Measurements from ENCODE around the gene DAPK2. TPM values are rescaled to one million over a fixed set of nuclear protein-coding genes. Genes with fewer than 3 reads are reported as not detected.

Gene DAPK2
- total RNA-seq, 1 donor from 2014 or later: 0.52 TPM

DNA sequence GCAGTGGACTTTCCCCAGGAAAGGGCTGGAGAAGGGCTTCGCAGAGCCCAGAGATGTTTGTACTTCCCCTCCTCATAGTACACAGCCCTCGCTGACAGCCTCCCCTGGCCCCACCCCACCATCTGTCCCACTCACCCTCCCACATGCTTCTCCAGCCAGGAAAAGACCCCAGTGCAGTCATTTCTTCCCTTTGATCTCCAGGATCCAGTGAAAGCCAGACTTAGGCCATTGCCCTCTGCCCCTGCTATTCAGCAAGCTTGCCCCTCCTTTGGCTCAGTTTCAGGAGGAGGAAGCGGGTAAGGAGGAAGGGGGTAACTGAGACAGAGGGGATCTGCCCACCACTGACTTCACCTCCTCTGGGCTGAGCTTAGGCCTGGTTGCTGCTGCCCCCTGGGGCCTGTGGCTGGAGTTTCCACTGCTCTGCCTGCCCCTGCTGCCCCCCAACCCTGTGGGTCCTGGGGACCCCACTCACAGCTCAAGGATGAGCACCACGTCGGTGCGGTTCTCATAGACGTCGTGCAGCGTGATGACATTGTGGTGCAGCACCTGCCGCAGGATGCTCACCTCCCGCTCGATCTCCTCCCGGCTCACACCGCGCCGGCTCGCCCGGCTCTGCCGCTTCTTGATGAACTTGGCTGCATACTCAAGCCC lies 63.1 kb downstream of the DAPK2 start:
- H3K9ac ChIP-seq (ENCODE audit: low read length): no peak overlapping the region
- Mint-ChIP-seq H3K36me3 (ENCODE audit: low read depth, unreplicated experiment) (no peaks in the 10 kb centered on the region), H3K27ac (ENCODE audit: unreplicated experiment) (no peak overlapping the region), H3K4me3 (ENCODE audit: unreplicated experiment) (no peak overlapping the region), H3K27me3 (ENCODE audit: low read depth, unreplicated experiment) (peaks cover 34% of the 10 kb centered on the region), H3K4me1 (ENCODE audit: low read depth, unreplicated experiment) (peaks cover 8% of the 10 kb centered on the region), H3K9me3 (ENCODE audit: unreplicated experiment) (no peaks in the 10 kb centered on the region)
- FAIRE-seq: no peak
- TF ChIP-seq CTCF (IDR thresholded peaks at IDR 0.05; ENCODE audit: insufficient read depth, low read depth, low read length): no peak
- TF ChIP-seq EZH2 (IDR thresholded peaks at IDR 0.05; ENCODE audit: insufficient read depth, low read length): no peak
- no peak overlapping the region for H3K4me3 ChIP-seq (ENCODE audit: insufficient read depth, low read depth, low read length)
- no peak overlapping the region for H2AFZ ChIP-seq (ENCODE audit: low read depth, low read length)
- H3K79me2 ChIP-seq (ENCODE audit: insufficient read depth, low read length): no peaks in the 10 kb centered on the region
- no peaks in the 10 kb centered on the region for H3K27me3 ChIP-seq (ENCODE audit: insufficient read depth, low read length)
- no peaks in the 10 kb centered on the region for H3K36me3 ChIP-seq (ENCODE audit: insufficient read depth, low read length)
- H3K4me2 ChIP-seq (ENCODE audit: low read length): no peak overlapping the region
- DNase-seq (ENCODE audit: low read depth): no peak
- H3K9me3 ChIP-seq (ENCODE audit: insufficient read depth, low read depth, low read length): no peaks in the 10 kb centered on the region
- no peak overlapping the region for H3K27ac ChIP-seq (ENCODE audit: low read depth, low read length)
- no peaks in the 10 kb centered on the region for H4K20me1 ChIP-seq (ENCODE audit: insufficient read depth, low read length)
- no peaks in the 10 kb centered on the region for H3K4me1 ChIP-seq (ENCODE audit: insufficient read depth, low read length)

GRCh38 chr15:63982381-63982854 lies 63.9 kb downstream of the DAPK2 start:
- H3K9ac ChIP-seq (ENCODE audit: low read length): no peak overlapping the region
- Mint-ChIP-seq H3K4me1 (ENCODE audit: low read depth, unreplicated experiment) (peaks cover 8% of the 10 kb centered on the region), H3K36me3 (ENCODE audit: low read depth, unreplicated experiment) (no peaks in the 10 kb centered on the region), H3K27ac (ENCODE audit: unreplicated experiment) (no peak overlapping the region), H3K27me3 (ENCODE audit: low read depth, unreplicated experiment) (peaks cover 38% of the 10 kb centered on the region), H3K9me3 (ENCODE audit: unreplicated experiment) (no peaks in the 10 kb centered on the region), H3K4me3 (ENCODE audit: unreplicated experiment) (no peak overlapping the region)
- TF ChIP-seq CTCF (IDR thresholded peaks at IDR 0.05; ENCODE audit: insufficient read depth, low read depth, low read length) (no peak), EZH2 (IDR thresholded peaks at IDR 0.05; ENCODE audit: insufficient read depth, low read length) (no peak)
- no peak overlapping the region for H3K4me3 ChIP-seq (ENCODE audit: insufficient read depth, low read depth, low read length)
- H3K79me2 ChIP-seq (ENCODE audit: insufficient read depth, low read length): no peaks in the 10 kb centered on the region
- H3K36me3 ChIP-seq (ENCODE audit: insufficient read depth, low read length): no peaks in the 10 kb centered on the region
- no peaks in the 10 kb centered on the region for H3K27me3 ChIP-seq (ENCODE audit: insufficient read depth, low read length)
- H3K27ac ChIP-seq (ENCODE audit: low read depth, low read length): no peak overlapping the region
- DNase-seq (ENCODE audit: low read depth) (no peak), FAIRE-seq (no peak)
- no peak overlapping the region for H3K4me2 ChIP-seq (ENCODE audit: low read length)
- H4K20me1 ChIP-seq (ENCODE audit: insufficient read depth, low read length): no peaks in the 10 kb centered on the region
- H3K4me1 ChIP-seq (ENCODE audit: insufficient read depth, low read length): no peaks in the 10 kb centered on the region
- H3K9me3 ChIP-seq (ENCODE audit: insufficient read depth, low read depth, low read length): no peaks in the 10 kb centered on the region
- H2AFZ ChIP-seq (ENCODE audit: low read depth, low read length): no peak overlapping the region

GRCh38 chr15:63981596-63982320 lies 64.5 kb downstream of the DAPK2 start:
- H3K9ac ChIP-seq (ENCODE audit: low read length): no peak overlapping the region
- H3K27ac ChIP-seq (ENCODE audit: low read depth, low read length): no peak overlapping the region
- Mint-ChIP-seq H3K4me1 (ENCODE audit: low read depth, unreplicated experiment) (peaks cover 8% of the 10 kb centered on the region), H3K9me3 (ENCODE audit: unreplicated experiment) (no peaks in the 10 kb centered on the region), H3K36me3 (ENCODE audit: low read depth, unreplicated experiment) (no peaks in the 10 kb centered on the region), H3K27ac (ENCODE audit: unreplicated experiment) (no peak overlapping the region), H3K4me3 (ENCODE audit: unreplicated experiment) (no peak overlapping the region), H3K27me3 (ENCODE audit: low read depth, unreplicated experiment) (peaks cover 37% of the 10 kb centered on the region)
- H3K79me2 ChIP-seq (ENCODE audit: insufficient read depth, low read length): no peaks in the 10 kb centered on the region
- no peak for FAIRE-seq
- no peak overlapping the region for H3K4me2 ChIP-seq (ENCODE audit: low read length)
- no peaks in the 10 kb centered on the region for H3K36me3 ChIP-seq (ENCODE audit: insufficient read depth, low read length)
- H3K4me3 ChIP-seq (ENCODE audit: insufficient read depth, low read depth, low read length): no peak overlapping the region
- no peaks in the 10 kb centered on the region for H3K9me3 ChIP-seq (ENCODE audit: insufficient read depth, low read depth, low read length)
- DNase-seq (ENCODE audit: low read depth): no peak
- no peaks in the 10 kb centered on the region for H3K27me3 ChIP-seq (ENCODE audit: insufficient read depth, low read length)
- H3K4me1 ChIP-seq (ENCODE audit: insufficient read depth, low read length): no peaks in the 10 kb centered on the region
- no peak for TF ChIP-seq CTCF (IDR thresholded peaks at IDR 0.05; ENCODE audit: insufficient read depth, low read depth, low read length)
- TF ChIP-seq EZH2 (IDR thresholded peaks at IDR 0.05; ENCODE audit: insufficient read depth, low read length): no peak
- H4K20me1 ChIP-seq (ENCODE audit: insufficient read depth, low read length): no peaks in the 10 kb centered on the region
- H2AFZ ChIP-seq (ENCODE audit: low read depth, low read length): no peak overlapping the region
